Measurements from ENCODE around the gene CARD10.

The CARD10 gene

DNA sequence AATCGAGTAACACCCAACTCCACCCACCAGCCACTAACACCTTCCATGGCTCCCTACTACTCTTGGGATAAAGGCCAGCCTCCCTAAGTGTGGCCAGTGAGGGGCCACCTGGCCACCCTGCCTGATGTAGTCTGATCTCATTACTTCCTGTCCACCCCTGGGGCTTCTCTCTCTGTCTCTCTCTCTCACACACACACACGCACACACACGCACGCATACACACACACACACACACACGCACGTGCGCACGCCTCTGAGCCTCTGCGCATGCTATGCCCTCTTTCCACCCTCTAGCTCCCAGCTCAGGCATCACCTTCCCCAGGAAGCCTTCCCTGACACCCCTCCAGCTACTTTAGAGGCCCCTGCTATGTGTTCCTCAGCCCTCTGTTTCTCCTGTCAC lies 37.0 kb downstream of the CARD10 start:
- Histone ChIP-seq H3K4me3 (ENCODE audit: insufficient read length, low read depth) (no peak overlapping the region), H3K9ac (ENCODE audit: insufficient read length, low read depth) (no peak overlapping the region), H3K9me3 (ENCODE audit: insufficient read depth, low read length) (no peaks in the 10 kb centered on the region), H3K4me1 (ENCODE audit: insufficient read depth, insufficient read length) (peaks cover 16% of the 10 kb centered on the region), H3K36me3 (ENCODE audit: insufficient read depth, insufficient read length, low read length) (no peaks in the 10 kb centered on the region), H3K27me3 (ENCODE audit: insufficient read depth, insufficient read length) (peaks cover 6% of the 10 kb centered on the region)
- DNase-seq (ENCODE audit: low read depth, low spot score) = no peak
- no peak for TF ChIP-seq SUZ12 (IDR thresholded peaks at IDR 0.05; ENCODE audit: extremely low read depth, insufficient read depth, insufficient read length)

DNA sequence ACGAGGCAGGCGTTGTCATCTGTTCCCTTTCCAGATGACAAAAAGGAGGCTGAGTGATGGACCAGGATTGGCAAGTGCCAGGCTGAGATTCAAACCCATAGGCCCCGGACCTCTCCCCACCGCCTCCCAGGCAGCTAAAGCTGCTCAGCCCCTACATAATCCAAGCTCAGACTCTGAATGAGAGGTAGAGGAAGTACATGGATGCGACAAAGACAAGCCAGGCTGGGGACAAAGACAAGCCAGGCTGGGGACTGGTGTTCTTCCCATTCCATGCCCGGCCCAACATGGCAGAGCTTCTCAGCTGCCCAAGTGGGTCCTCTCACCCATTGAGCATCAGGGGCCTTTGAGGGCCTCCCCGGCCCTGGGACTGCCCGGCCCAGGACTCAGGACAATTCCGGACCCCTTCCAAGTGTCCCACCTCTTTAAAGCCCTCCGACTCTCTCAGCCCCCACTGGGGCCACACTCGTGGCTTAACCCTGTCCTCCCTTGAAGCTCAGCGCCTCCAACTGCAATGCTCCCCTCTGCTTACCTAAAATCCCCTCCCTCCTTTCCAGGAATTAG lies 37.8 kb downstream of the CARD10 start:
- H3K27me3 ChIP-seq (ENCODE audit: insufficient read depth, insufficient read length) = peaks cover 6% of the 10 kb centered on the region
- H3K9ac ChIP-seq (ENCODE audit: insufficient read length, low read depth) = no peak overlapping the region
- no peak overlapping the region for H3K4me3 ChIP-seq (ENCODE audit: insufficient read length, low read depth)
- peaks cover 10% of the 10 kb centered on the region for H3K4me1 ChIP-seq (ENCODE audit: insufficient read depth, insufficient read length)
- no peak for DNase-seq (ENCODE audit: low read depth, low spot score)
- H3K36me3 ChIP-seq (ENCODE audit: insufficient read depth, insufficient read length, low read length) = no peaks in the 10 kb centered on the region
- TF ChIP-seq YY1 (IDR thresholded peaks at IDR 0.05; ENCODE audit: insufficient read depth, insufficient read length) (no peak), SUZ12 (IDR thresholded peaks at IDR 0.05; ENCODE audit: extremely low read depth, insufficient read depth, insufficient read length) (no peak), ZNF274 (IDR thresholded peaks at IDR 0.05; ENCODE audit: low read depth, low read length) (no peak)
- no peaks in the 10 kb centered on the region for H3K9me3 ChIP-seq (ENCODE audit: insufficient read depth, low read length)

- H3K9me3 ChIP-seq (ENCODE audit: insufficient read depth, low read length) = no peaks in the 10 kb centered on the region
- no peak overlapping the region for H3K4me3 ChIP-seq (ENCODE audit: insufficient read length, low read depth)
- no peaks in the 10 kb centered on the region for H3K36me3 ChIP-seq (ENCODE audit: insufficient read depth, insufficient read length, low read length)
- peaks cover 6% of the 10 kb centered on the region for H3K4me1 ChIP-seq (ENCODE audit: insufficient read depth, insufficient read length)
- peaks cover 6% of the 10 kb centered on the region for H3K27me3 ChIP-seq (ENCODE audit: insufficient read depth, insufficient read length)
- TF ChIP-seq ZNF274 (IDR thresholded peaks at IDR 0.05; ENCODE audit: low read depth, low read length) (no peak), SUZ12 (IDR thresholded peaks at IDR 0.05; ENCODE audit: extremely low read depth, insufficient read depth, insufficient read length) (no peak), YY1 (IDR thresholded peaks at IDR 0.05; ENCODE audit: insufficient read depth, insufficient read length) (no peak)
- no peak for DNase-seq (ENCODE audit: low read depth, low spot score)
- H3K9ac ChIP-seq (ENCODE audit: insufficient read length, low read depth) = no peak overlapping the region
Measured at GRCh38 chr22:37480387-37481346, 38.5 kb downstream of the CARD10 start.

GRCh38 chr22:37479196-37479595 lies 40.0 kb downstream of the CARD10 start:
- no peaks in the 10 kb centered on the region for H3K9me3 ChIP-seq (ENCODE audit: insufficient read depth, low read length)
- peaks cover 2% of the 10 kb centered on the region for H3K4me1 ChIP-seq (ENCODE audit: insufficient read depth, insufficient read length)
- TF ChIP-seq ZNF274 (IDR thresholded peaks at IDR 0.05; ENCODE audit: low read depth, low read length) (no peak), YY1 (IDR thresholded peaks at IDR 0.05; ENCODE audit: insufficient read depth, insufficient read length) (no peak), SUZ12 (IDR thresholded peaks at IDR 0.05; ENCODE audit: extremely low read depth, insufficient read depth, insufficient read length) (no peak)
- no peaks in the 10 kb centered on the region for H3K27me3 ChIP-seq (ENCODE audit: insufficient read depth, insufficient read length)
- H3K4me3 ChIP-seq (ENCODE audit: insufficient read length, low read depth) = no peak overlapping the region
- DNase-seq (ENCODE audit: low read depth, low spot score) = no peak
- H3K9ac ChIP-seq (ENCODE audit: insufficient read length, low read depth) = no peak overlapping the region
- no peaks in the 10 kb centered on the region for H3K36me3 ChIP-seq (ENCODE audit: insufficient read depth, insufficient read length, low read length)

DNA sequence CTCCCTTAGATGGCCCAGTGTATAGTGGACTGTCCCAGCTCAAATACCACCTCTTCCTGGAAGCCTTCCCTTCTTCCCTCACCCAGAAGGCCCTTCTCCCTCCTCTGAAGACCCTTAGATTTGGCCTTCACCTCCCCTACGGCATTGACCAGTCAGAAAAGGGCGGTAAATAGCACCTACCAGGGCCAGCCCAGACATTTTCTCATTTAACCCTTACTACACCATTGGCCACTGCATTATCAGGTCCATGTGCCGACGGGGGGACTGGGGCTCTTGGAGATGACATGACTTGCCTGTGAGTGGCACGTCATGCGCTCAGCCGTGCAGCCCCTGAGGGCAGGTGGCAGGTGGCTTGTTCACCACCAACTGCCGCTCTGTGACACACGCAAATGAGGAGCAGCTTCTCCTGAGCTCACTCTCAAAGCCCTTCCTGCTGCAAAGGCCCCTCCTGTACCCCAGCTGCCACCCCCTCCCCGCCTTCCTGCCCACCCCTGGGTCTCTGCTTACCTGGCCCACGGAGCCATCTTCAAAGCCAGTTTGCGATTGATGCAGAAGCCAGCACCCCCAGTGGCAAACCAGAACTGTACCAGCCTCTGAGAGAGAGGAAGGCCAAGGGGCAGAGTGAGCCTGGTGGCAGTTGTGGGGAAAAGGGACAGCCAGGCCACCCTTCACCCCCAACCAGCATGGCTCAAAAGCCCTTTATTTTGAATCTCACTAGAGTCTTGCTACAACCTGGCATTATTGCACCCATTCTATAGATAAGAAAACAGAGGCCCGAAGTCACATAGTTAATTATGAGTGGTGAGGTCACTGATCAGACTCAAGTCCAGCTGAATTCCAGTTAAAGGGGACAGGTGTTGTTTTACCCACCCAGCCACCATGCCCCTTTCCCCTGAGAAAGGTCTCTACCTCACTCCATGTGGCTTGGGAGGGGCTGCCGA lies 42.6 kb downstream of the CARD10 start:
- H3K4me3 ChIP-seq (ENCODE audit: insufficient read length, low read depth) = no peak overlapping the region
- no peaks in the 10 kb centered on the region for H3K27me3 ChIP-seq (ENCODE audit: insufficient read depth, insufficient read length)
- H3K36me3 ChIP-seq (ENCODE audit: insufficient read depth, insufficient read length, low read length) = no peaks in the 10 kb centered on the region
- H3K9ac ChIP-seq (ENCODE audit: insufficient read length, low read depth) = no peak overlapping the region
- H3K4me1 ChIP-seq (ENCODE audit: insufficient read depth, insufficient read length) = peaks cover 5% of the 10 kb centered on the region
- no peak for DNase-seq (ENCODE audit: low read depth, low spot score)
- TF ChIP-seq YY1 (IDR thresholded peaks at IDR 0.05; ENCODE audit: insufficient read depth, insufficient read length) (no peak), ZNF274 (IDR thresholded peaks at IDR 0.05; ENCODE audit: low read depth, low read length) (no peak), SUZ12 (IDR thresholded peaks at IDR 0.05; ENCODE audit: extremely low read depth, insufficient read depth, insufficient read length) (no peak)
- H3K9me3 ChIP-seq (ENCODE audit: insufficient read depth, low read length) = no peaks in the 10 kb centered on the region

DNA sequence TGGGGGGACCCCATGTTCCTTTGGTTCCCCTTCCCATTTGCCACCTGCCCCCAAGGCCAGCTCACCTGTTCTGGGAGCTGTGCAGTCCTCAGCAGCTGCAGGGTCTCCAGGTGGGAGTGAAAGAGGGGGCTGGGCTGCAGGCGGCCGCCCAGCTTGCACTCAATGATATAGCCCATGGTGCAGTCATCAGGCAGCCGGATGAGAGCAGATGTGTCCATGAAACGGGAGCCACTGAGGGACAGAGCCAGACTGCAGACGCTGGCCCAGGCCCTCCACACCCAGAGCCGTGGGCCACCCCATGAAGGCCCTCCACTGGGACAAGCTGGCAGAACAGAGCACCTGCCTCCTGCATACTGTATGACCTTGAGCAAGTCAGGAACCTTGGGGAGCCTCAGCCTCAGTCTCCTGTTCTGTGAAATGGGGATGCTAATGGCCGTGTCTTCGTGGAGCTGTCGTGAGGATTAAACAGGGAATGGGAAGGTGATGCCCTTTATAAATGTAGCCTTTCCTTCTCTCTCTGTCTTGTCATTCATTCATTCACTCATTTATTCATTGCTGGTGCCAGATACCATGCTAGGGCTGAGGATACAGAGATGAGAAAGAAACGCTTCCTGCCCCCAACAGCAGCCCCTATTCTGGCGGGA lies 44.6 kb downstream of the CARD10 start:
- Histone ChIP-seq H3K36me3 (ENCODE audit: insufficient read depth, insufficient read length, low read length) (no peaks in the 10 kb centered on the region), H3K9ac (ENCODE audit: insufficient read length, low read depth) (no peak overlapping the region), H3K27me3 (ENCODE audit: insufficient read depth, insufficient read length) (no peaks in the 10 kb centered on the region), H3K9me3 (ENCODE audit: insufficient read depth, low read length) (no peaks in the 10 kb centered on the region), H3K4me1 (ENCODE audit: insufficient read depth, insufficient read length) (peaks cover 7% of the 10 kb centered on the region), H3K4me3 (ENCODE audit: insufficient read length, low read depth) (no peak overlapping the region)
- DNase-seq (ENCODE audit: low read depth, low spot score) = no peak
- TF ChIP-seq ZNF274 (IDR thresholded peaks at IDR 0.05; ENCODE audit: low read depth, low read length) (no peak), SUZ12 (IDR thresholded peaks at IDR 0.05; ENCODE audit: extremely low read depth, insufficient read depth, insufficient read length) (no peak), YY1 (IDR thresholded peaks at IDR 0.05; ENCODE audit: insufficient read depth, insufficient read length) (no peak)
